Measurements from ENCODE around the gene GLDN. TPM values are rescaled to one million over a fixed set of nuclear protein-coding genes. Genes with fewer than 3 reads are reported as not detected.

Gene GLDN
- total RNA-seq, 1 experiment from 2014 or later, result 0.77 TPM

DNA sequence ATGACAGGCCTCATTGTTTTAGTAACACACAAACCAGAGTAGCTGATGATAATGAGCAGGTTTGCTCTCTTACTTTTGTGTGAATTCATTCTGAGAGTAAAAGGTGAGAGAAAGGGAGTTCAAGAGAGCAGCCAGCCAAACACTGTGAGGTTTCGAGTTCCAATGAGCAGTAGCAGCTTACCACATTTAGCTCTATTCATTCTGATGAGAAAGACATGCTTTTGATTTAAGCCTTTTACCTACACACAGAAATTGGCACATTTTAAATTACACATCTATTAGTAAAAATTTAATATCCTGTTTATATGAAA, 28.0 kb downstream of the GLDN start:
- no peak overlapping the region for H3K4me3 Mint-ChIP-seq
- H3K27ac Mint-ChIP-seq, result no peak overlapping the region
- ATAC-seq (no peak), DNase-seq (ENCODE audit: low spot score) (no peak)
- H3K9me3 Mint-ChIP-seq, result no peaks in the 10 kb centered on the region
- POLR2A ChIA-PET, result no interaction called here
- H3K27me3 Mint-ChIP-seq (ENCODE audit: low read depth), result no peaks in the 10 kb centered on the region
- no peaks in the 10 kb centered on the region for H3K36me3 Mint-ChIP-seq
- H3K4me1 Mint-ChIP-seq, result peaks cover 4% of the 10 kb centered on the region; the same call in 1 of the 2 replicates
- TF ChIP-seq, protein P1, sequence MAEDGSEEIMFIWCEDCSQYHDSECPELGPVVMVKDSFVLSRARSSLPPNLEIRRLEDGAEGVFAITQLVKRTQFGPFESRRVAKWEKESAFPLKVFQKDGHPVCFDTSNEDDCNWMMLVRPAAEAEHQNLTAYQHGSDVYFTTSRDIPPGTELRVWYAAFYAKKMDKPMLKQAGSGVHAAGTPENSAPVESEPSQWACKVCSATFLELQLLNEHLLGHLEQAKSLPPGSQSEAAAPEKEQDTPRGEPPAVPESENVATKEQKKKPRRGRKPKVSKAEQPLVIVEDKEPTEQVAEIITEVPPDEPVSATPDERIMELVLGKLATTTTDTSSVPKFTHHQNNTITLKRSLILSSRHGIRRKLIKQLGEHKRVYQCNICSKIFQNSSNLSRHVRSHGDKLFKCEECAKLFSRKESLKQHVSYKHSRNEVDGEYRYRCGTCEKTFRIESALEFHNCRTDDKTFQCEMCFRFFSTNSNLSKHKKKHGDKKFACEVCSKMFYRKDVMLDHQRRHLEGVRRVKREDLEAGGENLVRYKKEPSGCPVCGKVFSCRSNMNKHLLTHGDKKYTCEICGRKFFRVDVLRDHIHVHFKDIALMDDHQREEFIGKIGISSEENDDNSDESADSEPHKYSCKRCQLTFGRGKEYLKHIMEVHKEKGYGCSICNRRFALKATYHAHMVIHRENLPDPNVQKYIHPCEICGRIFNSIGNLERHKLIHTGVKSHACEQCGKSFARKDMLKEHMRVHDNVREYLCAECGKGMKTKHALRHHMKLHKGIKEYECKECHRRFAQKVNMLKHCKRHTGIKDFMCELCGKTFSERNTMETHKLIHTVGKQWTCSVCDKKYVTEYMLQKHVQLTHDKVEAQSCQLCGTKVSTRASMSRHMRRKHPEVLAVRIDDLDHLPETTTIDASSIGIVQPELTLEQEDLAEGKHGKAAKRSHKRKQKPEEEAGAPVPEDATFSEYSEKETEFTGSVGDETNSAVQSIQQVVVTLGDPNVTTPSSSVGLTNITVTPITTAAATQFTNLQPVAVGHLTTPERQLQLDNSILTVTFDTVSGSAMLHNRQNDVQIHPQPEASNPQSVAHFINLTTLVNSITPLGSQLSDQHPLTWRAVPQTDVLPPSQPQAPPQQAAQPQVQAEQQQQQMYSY (CRISPR knock-in tag; IDR thresholded peaks at IDR 0.05), result no peak
- no peak for TF ChIP-seq AR (CRISPR knock-in tag; IDR thresholded peaks at IDR 0.05)
- TF ChIP-seq, protein P2, sequence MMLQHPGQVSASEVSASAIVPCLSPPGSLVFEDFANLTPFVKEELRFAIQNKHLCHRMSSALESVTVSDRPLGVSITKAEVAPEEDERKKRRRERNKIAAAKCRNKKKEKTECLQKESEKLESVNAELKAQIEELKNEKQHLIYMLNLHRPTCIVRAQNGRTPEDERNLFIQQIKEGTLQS (CRISPR knock-in tag; conservative IDR thresholded peaks at IDR 0.05), result no peak
- no peak for TF ChIP-seq ZNF671 (CRISPR knock-in tag; IDR thresholded peaks at IDR 0.05)
- TF ChIP-seq E2F4 (CRISPR knock-in tag; IDR thresholded peaks at IDR 0.05; ENCODE audit: borderline replicate concordance, low read depth), result no peak
- TF ChIP-seq TEAD4 (CRISPR knock-in tag; IDR thresholded peaks at IDR 0.05), result no peak
- no peak for TF ChIP-seq CREM (CRISPR knock-in tag; IDR thresholded peaks at IDR 0.05)
- no peak for TF ChIP-seq TP53 (CRISPR knock-in tag; IDR thresholded peaks at IDR 0.05)
- no peak for TF ChIP-seq FOXP1 (CRISPR knock-in tag; IDR thresholded peaks at IDR 0.05; ENCODE audit: borderline replicate concordance)
- no peak for TF ChIP-seq ZNF396 (CRISPR knock-in tag; IDR thresholded peaks at IDR 0.05; ENCODE audit: borderline replicate concordance)
- TF ChIP-seq MYBL2 (CRISPR knock-in tag; IDR thresholded peaks at IDR 0.05), result no peak
- TF ChIP-seq, protein P3, sequence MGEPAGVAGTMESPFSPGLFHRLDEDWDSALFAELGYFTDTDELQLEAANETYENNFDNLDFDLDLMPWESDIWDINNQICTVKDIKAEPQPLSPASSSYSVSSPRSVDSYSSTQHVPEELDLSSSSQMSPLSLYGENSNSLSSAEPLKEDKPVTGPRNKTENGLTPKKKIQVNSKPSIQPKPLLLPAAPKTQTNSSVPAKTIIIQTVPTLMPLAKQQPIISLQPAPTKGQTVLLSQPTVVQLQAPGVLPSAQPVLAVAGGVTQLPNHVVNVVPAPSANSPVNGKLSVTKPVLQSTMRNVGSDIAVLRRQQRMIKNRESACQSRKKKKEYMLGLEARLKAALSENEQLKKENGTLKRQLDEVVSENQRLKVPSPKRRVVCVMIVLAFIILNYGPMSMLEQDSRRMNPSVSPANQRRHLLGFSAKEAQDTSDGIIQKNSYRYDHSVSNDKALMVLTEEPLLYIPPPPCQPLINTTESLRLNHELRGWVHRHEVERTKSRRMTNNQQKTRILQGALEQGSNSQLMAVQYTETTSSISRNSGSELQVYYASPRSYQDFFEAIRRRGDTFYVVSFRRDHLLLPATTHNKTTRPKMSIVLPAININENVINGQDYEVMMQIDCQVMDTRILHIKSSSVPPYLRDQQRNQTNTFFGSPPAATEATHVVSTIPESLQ (CRISPR knock-in tag; IDR thresholded peaks at IDR 0.05), result no peak
- TF ChIP-seq JAZF1 (CRISPR knock-in tag; IDR thresholded peaks at IDR 0.05), result no peak
- TF ChIP-seq USF2 (CRISPR knock-in tag; IDR thresholded peaks at IDR 0.05), result no peak
- TF ChIP-seq JUN (CRISPR knock-in tag; IDR thresholded peaks at IDR 0.05), result no peak
- CTCF ChIA-PET, result interaction anchor here (0.8 to 2.8 kb wide), 9 partner anchors 12 to 236 kb away, joined by 3 to 10 read pairs (median 5); no protein-coding TSS in a partner anchor

All from WTC11 (cell line).